ENCODE results near the gene FBXW7. TPM values are rescaled to one million over a fixed set of nuclear protein-coding genes. Genes with fewer than 3 reads are reported as not detected.

Gene FBXW7
- total RNA-seq, 4 donors from 2014 or later, result 76.4 to 199 (median 103) TPM

GRCh38 chr4:152401424-152401823 is 134.5 kb downstream of the FBXW7 start:
- 90 to 95% methylated on average over 3 of the region's 3 CpGs for WGBS, 2 donors
- H3K4me3 ChIP-seq (ENCODE audit: low read depth, poor library complexity, severe bottlenecking), result no peak overlapping the region
- intact Hi-C loops (cut with DNase I; ENCODE audit: low total_unique reads), result no loop called here
- DNase-seq (ENCODE audit: low spot score in 2 of 2), result no peak
- TF ChIP-seq POLR2A (IDR thresholded peaks at IDR 0.05) (no peak), CTCF (IDR thresholded peaks at IDR 0.05) (no peak)

- no peak for DNase-seq (ENCODE audit: low spot score in 2 of 2)
- TF ChIP-seq CTCF (IDR thresholded peaks at IDR 0.05) (no peak), POLR2A (IDR thresholded peaks at IDR 0.05) (no peak)
- H3K4me3 ChIP-seq (ENCODE audit: low read depth, poor library complexity, severe bottlenecking), result no peak overlapping the region
- intact Hi-C loops (cut with DNase I; ENCODE audit: low total_unique reads), result no loop called here
Measured at GRCh38 chr4:152399246-152399645, 136.6 kb downstream of the FBXW7 start.

GRCh38 chr4:152398060-152398459 is 137.8 kb downstream of the FBXW7 start:
- DNase-seq (ENCODE audit: low spot score in 2 of 2), result no peak
- intact Hi-C loops (cut with DNase I; ENCODE audit: low total_unique reads), result no loop called here
- WGBS, 2 donors, result 66 to 71% methylated on average over 1 of the region's 1 CpG
- TF ChIP-seq CTCF (IDR thresholded peaks at IDR 0.05) (no peak), POLR2A (IDR thresholded peaks at IDR 0.05) (no peak)
- no peak overlapping the region for H3K4me3 ChIP-seq (ENCODE audit: low read depth, poor library complexity, severe bottlenecking)

GRCh38 chr4:152394791-152395190 is 141.1 kb downstream of the FBXW7 start:
- no peak overlapping the region for H3K4me3 ChIP-seq (ENCODE audit: low read depth, poor library complexity, severe bottlenecking)
- intact Hi-C loops (cut with DNase I; ENCODE audit: low total_unique reads), result no loop called here
- no peak for DNase-seq (ENCODE audit: low spot score in 2 of 2)
- WGBS, 2 donors, result 92 to 94% methylated on average over 4 of the region's 4 CpGs
- TF ChIP-seq POLR2A (IDR thresholded peaks at IDR 0.05) (no peak), CTCF (IDR thresholded peaks at IDR 0.05) (no peak)

GRCh38 chr4:152392079-152392478 is 143.8 kb downstream of the FBXW7 start:
- intact Hi-C loops (cut with DNase I; ENCODE audit: low total_unique reads), result no loop called here
- TF ChIP-seq POLR2A (IDR thresholded peaks at IDR 0.05), result no peak
- TF ChIP-seq CTCF (IDR thresholded peaks at IDR 0.05), result no peak
- DNase-seq (ENCODE audit: low spot score in 2 of 2), result no peak
- no peak overlapping the region for H3K4me3 ChIP-seq (ENCODE audit: low read depth, poor library complexity, severe bottlenecking)
- WGBS, 2 donors, result 98 to 100% methylated on average over 3 of the region's 3 CpGs

- 80 to 92% methylated on average over 1 of the region's 1 CpG for WGBS, 2 donors
- TF ChIP-seq CTCF (IDR thresholded peaks at IDR 0.05), result no peak
- TF ChIP-seq POLR2A (IDR thresholded peaks at IDR 0.05), result no peak
- H3K4me3 ChIP-seq (ENCODE audit: low read depth, poor library complexity, severe bottlenecking), result no peak overlapping the region
- DNase-seq (ENCODE audit: low spot score in 2 of 2), result no peak
- intact Hi-C loops (cut with DNase I; ENCODE audit: low total_unique reads), result no loop called here
Measured at GRCh38 chr4:152390216-152390615, 145.7 kb downstream of the FBXW7 start.

All from lower leg skin (tissue), 4 donors.